Measurements from ENCODE around the gene ZNF207.
"Not testable (repeated sequence)": the region's sequence is repeated elsewhere in the genome, so short reads cannot be mapped to it uniquely, and the experiment has no call there.

ZNF207 gene

DNA sequence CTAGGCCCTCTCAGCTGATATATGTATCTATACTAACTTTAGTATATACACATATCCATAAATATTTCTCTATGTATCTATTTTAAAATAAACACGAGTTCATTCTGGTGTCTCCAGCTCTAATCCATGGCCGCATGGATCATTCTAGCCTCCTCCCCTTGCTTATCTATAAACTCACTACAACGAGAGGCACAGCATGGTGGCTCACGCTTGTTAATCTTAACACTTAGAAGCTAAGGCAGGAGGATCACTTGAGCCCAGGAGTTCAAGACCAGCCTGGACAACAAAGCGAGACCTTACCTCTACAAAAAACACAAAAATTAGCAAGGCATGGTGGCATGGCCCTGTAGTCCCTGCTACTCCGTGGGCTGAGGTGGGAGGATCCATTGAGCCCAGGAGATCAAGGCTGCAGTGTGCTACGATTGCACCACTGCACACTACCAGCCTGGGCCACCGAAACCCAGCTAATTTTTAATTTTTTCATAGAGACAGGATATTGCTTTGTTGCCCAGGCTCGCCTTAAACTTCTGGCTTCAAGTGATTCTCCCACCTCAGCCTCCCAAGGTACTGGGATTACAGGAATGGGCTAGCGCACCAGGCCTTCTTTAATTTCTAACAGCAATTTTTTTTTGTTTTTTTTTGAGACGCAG, 3.9 kb upstream of the ZNF207 start:
- no peak overlapping the region for H3K4me3 ChIP-seq (ENCODE audit: low read depth, low read length)
- in situ Hi-C loops (cut with HindIII; ENCODE audit: low sequenced_read_pairs) = no loop called here
- TF ChIP-seq, protein P1, sequence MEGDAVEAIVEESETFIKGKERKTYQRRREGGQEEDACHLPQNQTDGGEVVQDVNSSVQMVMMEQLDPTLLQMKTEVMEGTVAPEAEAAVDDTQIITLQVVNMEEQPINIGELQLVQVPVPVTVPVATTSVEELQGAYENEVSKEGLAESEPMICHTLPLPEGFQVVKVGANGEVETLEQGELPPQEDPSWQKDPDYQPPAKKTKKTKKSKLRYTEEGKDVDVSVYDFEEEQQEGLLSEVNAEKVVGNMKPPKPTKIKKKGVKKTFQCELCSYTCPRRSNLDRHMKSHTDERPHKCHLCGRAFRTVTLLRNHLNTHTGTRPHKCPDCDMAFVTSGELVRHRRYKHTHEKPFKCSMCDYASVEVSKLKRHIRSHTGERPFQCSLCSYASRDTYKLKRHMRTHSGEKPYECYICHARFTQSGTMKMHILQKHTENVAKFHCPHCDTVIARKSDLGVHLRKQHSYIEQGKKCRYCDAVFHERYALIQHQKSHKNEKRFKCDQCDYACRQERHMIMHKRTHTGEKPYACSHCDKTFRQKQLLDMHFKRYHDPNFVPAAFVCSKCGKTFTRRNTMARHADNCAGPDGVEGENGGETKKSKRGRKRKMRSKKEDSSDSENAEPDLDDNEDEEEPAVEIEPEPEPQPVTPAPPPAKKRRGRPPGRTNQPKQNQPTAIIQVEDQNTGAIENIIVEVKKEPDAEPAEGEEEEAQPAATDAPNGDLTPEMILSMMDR (IDR thresholded peaks at IDR 0.05; ENCODE audit: low read depth, low read length) = no peak
- DNase-seq (ENCODE audit: low read depth, low spot score) = no peak

DNA sequence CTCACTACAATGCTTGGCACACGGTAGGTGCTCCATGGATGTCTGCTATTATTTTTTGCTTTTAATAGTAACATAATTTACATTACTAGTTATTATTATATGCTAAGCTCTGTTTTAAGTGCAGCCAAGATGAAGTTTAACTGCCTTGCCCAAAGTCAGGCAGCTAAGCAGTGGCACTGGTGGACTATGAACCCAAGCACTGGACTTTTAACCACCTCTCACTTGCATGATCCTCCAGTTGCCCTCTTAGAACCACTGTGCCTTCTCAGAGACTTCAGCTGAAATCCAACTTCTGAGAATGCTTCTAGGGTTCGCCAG, 1.5 kb upstream of the ZNF207 start:
- in situ Hi-C loops (cut with HindIII; ENCODE audit: low sequenced_read_pairs) = no loop called here
- TF ChIP-seq, protein P1 (IDR thresholded peaks at IDR 0.05; ENCODE audit: low read depth, low read length) = no peak
- no peak for DNase-seq (ENCODE audit: low read depth, low spot score)
- no peak overlapping the region for H3K4me3 ChIP-seq (ENCODE audit: low read depth, low read length)

DNA sequence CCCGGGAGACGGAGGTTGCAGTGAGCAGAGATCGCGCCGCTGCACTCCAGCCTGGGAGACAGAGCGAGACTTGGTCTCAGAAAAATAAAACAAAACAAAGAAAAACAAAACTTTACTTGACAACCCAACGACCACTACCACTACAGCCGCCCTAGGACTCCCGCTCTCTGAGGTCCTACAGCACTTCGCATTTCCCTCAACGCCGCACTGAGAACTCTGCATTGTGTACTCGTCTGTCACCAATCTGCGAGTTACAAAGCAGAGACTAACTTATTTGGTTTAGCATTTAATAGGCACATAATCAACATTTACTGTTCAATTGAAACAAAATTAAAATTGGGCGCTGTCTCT, 479 bp upstream of the ZNF207 start:
- TF ChIP-seq, protein P1 (IDR thresholded peaks at IDR 0.05; ENCODE audit: low read depth, low read length) = no peak
- no peak for DNase-seq (ENCODE audit: low read depth, low spot score)
- in situ Hi-C loops (cut with HindIII; ENCODE audit: low sequenced_read_pairs) = no loop called here
- peak overlapping the region; percentile 90 for H3K4me3 ChIP-seq (ENCODE audit: low read depth, low read length)

DNA sequence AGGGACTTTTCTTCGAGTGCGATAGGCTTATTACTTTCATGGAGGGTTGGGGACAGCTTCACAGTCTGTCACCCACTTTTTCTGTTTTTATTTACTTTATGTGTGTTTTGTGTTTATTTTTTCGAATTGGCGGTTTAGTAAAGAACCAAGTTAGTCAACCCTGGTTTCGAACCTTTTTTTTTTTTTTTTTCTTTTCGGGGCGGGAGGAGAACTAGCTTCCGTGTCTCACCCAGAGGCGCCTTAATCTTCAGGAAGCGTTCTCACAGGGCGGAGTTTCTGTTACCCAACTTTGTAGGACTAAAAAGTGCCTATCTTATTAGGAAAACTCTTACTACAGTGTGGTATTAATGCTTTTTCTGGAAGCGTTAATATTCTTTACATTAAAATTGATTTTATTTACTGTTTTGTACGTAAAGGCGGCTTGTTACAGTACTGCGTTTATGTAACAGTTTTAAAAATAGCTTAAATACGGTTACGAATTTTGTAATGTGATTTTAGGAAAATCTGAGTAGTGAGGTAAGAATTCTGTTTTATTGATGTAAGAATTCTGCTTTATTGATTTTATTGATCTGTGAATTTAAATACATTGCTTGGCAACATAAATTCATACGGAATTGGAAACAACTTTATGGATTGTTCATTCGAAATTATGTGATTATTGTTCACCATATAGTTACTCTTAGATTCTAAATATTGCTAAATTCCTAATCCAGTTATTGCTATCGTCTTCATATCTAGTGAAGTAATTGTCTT, 885 bp downstream of the ZNF207 start:
- TF ChIP-seq, protein P1 (IDR thresholded peaks at IDR 0.05; ENCODE audit: low read depth, low read length) = no peak
- in situ Hi-C loops (cut with HindIII; ENCODE audit: low sequenced_read_pairs) = no loop called here
- peak overlapping the region; percentile 90 for H3K4me3 ChIP-seq (ENCODE audit: low read depth, low read length)
- DNase-seq (ENCODE audit: low read depth, low spot score) = peak; percentile 69

DNA sequence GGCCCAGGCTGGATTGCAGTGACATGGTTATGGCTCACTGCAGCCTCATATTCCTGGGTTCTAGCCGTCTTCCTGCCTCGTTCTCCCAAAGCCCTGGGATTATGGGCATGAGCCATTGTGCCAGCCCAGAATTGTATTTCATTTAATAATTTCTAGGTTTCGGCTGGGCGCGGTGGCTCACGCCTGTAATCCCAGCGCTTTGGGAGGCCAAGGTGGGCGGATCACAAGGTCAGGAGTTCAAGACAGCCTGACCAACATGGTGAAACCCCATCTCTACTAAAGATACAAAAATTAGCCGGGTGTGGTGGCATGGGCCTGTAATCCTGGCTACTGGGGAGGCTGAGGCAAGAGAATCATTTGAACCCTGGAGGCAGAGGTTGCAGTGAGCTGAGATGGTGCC, 2.8 kb downstream of the ZNF207 start:
- H3K4me3 ChIP-seq (ENCODE audit: low read depth, low read length) = peak overlapping the region; percentile 90
- in situ Hi-C loops (cut with HindIII; ENCODE audit: low sequenced_read_pairs); DNase-seq (ENCODE audit: low read depth, low spot score): not testable (repeated sequence)

DNA sequence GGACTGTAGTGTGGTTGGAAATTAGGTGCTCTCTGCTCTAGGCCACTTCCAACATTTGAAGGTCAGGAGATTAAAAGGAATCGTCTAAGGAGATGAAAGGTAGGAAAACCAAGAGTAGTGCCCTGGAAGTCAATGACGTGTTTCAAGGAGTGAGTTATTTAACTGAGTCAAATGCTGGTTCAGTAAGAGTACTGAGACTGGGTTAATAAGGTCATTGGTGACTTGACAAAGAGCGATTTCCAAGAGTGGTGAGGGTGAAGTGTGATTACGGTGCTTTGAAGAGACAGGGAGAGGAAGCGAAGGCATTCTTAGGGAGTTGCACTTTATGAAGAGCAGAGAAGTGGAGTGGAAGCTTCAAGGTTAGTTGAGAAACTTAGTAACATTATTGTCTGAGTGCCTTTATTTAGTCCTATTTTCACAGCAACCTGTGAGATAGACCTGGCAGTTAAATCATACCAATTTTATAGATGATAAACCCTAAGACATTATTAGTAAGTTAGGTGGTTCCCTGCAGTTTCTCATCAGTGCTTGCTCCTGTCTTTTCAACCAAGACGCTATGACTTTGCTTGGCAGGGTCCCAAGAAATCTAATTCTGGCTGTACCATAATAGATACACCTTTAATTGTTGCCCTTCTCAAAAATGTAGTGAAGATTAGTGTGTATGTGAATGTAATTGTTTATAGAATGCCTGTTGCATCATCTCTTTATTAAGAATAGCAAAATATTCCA, 5.9 kb downstream of the ZNF207 start:
- TF ChIP-seq, protein P1 (IDR thresholded peaks at IDR 0.05; ENCODE audit: low read depth, low read length) = no peak
- DNase-seq (ENCODE audit: low read depth, low spot score) = no peak
- in situ Hi-C loops (cut with HindIII; ENCODE audit: low sequenced_read_pairs) = no loop called here
- no peak overlapping the region for H3K4me3 ChIP-seq (ENCODE audit: low read depth, low read length)

DNA sequence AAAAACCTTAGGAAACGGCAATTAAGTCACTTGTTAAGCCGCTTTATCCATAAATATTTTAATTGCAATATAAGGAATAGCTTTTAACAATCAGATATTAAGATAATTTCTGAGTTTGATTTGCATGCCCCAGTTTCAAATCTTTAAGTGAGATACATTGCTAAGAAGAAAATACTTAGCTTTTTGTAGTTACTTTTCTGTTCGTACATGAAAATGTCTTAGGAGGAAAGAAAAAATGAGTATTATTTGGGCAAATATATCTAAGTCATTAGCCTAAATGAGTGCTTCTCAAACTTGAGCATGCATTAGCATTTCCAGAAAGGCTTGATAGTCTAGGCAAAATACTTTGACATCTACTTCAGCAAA, 6.4 kb downstream of the ZNF207 start:
- TF ChIP-seq, protein P1 (IDR thresholded peaks at IDR 0.05; ENCODE audit: low read depth, low read length) = no peak
- H3K4me3 ChIP-seq (ENCODE audit: low read depth, low read length) = no peak overlapping the region
- no peak for DNase-seq (ENCODE audit: low read depth, low spot score)

More for the DNA sequence above, 6.4 kb downstream of the ZNF207 start:
- in situ Hi-C loops (cut with HindIII; ENCODE audit: low sequenced_read_pairs) = no loop called here
